GM12872 (cell line): ENCODE measurements around the gene RBMS1.

Source experiments
- TF ChIP-seq, protein P1 (sequence below): IDR thresholded peaks from 3 replicates; pipeline ENCODE4 v1.5.1; 2011; ENCODE audit warnings: low read depth, mild to moderate bottlenecking, low read length, moderate library complexity; ENCODE audit not compliant: insufficient read depth

The RBMS1 gene

DNA sequence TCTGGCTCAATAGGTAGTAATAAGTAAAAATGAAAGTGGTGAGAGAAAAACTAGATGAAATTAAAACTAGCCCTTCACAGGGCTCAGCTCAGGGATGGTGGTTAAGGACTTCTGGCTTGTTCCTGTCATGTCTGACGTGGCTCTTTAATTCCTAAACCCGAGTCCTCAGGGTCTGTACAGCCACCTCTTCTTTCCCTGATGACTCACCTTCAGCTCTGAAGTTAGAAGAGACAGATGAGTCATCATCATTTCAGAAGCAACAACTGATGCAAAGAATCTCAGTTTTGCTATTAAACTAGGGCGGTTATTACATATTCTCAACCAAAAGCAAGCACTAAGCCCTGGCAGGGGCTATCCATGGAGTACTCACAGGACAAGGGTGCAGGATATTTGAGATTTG is 269.5 kb downstream of the RBMS1 start:
- TF ChIP-seq, protein P1, sequence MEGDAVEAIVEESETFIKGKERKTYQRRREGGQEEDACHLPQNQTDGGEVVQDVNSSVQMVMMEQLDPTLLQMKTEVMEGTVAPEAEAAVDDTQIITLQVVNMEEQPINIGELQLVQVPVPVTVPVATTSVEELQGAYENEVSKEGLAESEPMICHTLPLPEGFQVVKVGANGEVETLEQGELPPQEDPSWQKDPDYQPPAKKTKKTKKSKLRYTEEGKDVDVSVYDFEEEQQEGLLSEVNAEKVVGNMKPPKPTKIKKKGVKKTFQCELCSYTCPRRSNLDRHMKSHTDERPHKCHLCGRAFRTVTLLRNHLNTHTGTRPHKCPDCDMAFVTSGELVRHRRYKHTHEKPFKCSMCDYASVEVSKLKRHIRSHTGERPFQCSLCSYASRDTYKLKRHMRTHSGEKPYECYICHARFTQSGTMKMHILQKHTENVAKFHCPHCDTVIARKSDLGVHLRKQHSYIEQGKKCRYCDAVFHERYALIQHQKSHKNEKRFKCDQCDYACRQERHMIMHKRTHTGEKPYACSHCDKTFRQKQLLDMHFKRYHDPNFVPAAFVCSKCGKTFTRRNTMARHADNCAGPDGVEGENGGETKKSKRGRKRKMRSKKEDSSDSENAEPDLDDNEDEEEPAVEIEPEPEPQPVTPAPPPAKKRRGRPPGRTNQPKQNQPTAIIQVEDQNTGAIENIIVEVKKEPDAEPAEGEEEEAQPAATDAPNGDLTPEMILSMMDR, result no peak

DNA sequence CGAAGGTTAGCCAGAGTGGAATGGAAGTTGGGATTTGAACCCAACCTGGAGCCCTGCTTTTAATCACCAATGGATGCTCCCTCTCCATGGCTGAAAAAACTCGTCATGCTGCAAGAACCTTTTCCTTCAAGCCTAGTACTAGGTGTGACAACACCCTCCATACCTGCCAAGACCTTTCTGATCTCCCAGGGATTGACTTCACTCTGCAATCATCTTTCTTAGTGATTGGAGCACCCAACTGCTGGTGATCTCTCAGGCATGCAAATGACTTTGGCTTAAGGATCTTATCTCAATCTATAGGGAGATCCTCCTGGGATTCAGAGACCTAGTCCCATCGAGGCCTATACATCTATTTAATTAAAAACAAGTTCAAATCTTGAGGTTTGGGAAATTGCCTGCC is 270.0 kb downstream of the RBMS1 start:
- TF ChIP-seq, protein P1, result no peak

DNA sequence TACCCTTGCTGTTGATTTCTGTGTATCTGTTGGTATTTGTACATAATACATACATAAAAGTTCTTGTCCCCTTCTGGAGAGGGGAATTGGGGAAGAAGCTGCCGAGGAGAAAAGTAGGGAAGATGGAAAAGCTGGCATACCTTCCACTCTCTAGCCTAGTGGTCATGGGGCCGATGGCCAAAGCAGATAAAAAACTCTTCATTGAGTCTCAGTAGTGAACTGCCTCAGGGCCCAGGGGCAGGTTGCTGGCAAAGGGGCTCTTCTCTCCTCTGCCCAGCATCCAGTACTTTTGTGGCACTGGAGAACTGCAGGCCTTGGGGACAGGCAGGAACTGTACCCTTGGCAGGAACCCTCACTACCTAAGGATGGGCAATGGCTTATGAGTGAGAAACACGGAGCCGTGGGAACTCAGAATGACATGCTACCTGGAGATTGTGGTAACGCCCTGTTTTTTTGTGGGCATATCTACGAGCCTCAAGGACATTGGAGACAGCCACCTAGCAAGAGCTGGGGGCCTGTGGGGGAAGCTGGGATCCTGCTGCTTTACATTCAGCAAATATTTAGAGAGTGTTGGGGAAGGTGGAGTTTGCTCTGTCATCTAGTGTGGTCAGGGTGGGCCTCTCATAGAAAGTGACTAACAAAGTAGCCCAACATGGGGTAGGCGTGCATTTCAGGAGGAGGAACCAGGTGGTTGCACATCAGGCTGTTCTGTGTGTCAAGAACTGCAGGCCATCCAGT is 270.9 kb downstream of the RBMS1 start:
- TF ChIP-seq, protein P1, result no peak
